Gastrocnemius medialis (tissue), 4 donors: ENCODE measurements around the gene MYL7.

Source experiments
- CTCF ChIP-seq, 5 experiments: fragments of 450-650 bp in 3 of 5; fragments of 200-600 bp in 2 of 5; sonication (generic) in 2 of 5; IDR thresholded peaks in 4 of 5; conservative IDR thresholded peaks in 1 of 5; 1 replicate in 4 of 5; 2 replicates in 1 of 5; pipeline ENCODE4 v1.5.1; 2016 to 2019; ENCODE audit warnings: antibody characterized with exemption in 5 of 5, mild to moderate bottlenecking in 3 of 5, moderate library complexity in 3 of 5
- POLR2A ChIP-seq, 2 donors: fragments of 450-650 bp; IDR thresholded peaks; one replicate each; pipeline ENCODE4 v1.6.1; 2017; ENCODE audit warnings: antibody characterized with exemption in 2 of 2, mild to moderate bottlenecking in 2 of 2, moderate library complexity in 2 of 2

GRCh38 chr7:44172803-44173424, 31.8 kb upstream of the MYL7 start:
- TF ChIP-seq POLR2A (IDR thresholded peaks at IDR 0.05) (no peak), CTCF (IDR thresholded peaks at IDR 0.05 in 4 of 5, conservative IDR thresholded peaks at IDR 0.05 in 1 of 5) (no peak)
